NB4 (cell line): ENCODE measurements around the gene HOXA6.

Experiments used
- MYC ChIP-seq: IDR thresholded peaks from 2 replicates; pipeline ENCODE4 v1.6.1; 2011; ENCODE audit warnings: low read depth, low read length
- POLR2A ChIP-seq: IDR thresholded peaks from 2 replicates; pipeline ENCODE4 v1.6.1; 2011; ENCODE audit warnings: mild to moderate bottlenecking; ENCODE audit not compliant: insufficient read length; ENCODE audit errors: extremely low read depth
- TF ChIP-seq, protein P1 (sequence below): IDR thresholded peaks from one replicate; pipeline ENCODE4 v1.5.1; 2012; ENCODE audit warnings: low read depth, low read length
- TF ChIP-seq, protein P2 (sequence below): IDR thresholded peaks from 2 replicates; pipeline ENCODE4 v1.6.1; 2011; ENCODE audit warnings: low read depth, low read length

DNA sequence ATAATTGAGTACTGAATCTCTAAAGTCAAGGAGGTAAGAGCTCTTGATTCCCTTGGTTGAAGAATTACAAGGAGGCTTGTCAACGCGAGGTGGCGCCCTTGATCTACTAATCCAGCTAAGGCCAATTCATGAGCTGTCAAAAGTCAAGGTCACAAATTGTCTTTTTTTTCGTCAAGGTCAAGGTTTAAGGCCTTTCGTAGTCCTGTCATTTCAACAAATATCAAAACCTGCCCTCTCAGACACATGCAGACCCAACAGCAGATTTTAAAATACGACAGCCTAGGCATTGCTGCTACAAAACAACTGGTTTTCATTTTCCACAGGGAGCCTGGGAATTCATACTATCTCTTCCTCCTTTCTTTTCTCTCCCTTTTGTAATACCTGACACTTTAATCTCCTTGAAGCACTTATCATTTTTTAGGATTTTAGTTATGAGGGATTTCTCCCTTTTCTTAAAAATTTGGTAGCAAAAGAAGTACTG, 48.8 kb upstream of the HOXA6 start:
- TF ChIP-seq, protein P1, sequence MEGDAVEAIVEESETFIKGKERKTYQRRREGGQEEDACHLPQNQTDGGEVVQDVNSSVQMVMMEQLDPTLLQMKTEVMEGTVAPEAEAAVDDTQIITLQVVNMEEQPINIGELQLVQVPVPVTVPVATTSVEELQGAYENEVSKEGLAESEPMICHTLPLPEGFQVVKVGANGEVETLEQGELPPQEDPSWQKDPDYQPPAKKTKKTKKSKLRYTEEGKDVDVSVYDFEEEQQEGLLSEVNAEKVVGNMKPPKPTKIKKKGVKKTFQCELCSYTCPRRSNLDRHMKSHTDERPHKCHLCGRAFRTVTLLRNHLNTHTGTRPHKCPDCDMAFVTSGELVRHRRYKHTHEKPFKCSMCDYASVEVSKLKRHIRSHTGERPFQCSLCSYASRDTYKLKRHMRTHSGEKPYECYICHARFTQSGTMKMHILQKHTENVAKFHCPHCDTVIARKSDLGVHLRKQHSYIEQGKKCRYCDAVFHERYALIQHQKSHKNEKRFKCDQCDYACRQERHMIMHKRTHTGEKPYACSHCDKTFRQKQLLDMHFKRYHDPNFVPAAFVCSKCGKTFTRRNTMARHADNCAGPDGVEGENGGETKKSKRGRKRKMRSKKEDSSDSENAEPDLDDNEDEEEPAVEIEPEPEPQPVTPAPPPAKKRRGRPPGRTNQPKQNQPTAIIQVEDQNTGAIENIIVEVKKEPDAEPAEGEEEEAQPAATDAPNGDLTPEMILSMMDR = peak; percentile 83
- TF ChIP-seq POLR2A (no peak), MYC (no peak)
- TF ChIP-seq, protein P2, sequence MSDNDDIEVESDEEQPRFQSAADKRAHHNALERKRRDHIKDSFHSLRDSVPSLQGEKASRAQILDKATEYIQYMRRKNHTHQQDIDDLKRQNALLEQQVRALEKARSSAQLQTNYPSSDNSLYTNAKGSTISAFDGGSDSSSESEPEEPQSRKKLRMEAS = no peak
